ENCODE data around the gene TVP23C. TPM values are rescaled to one million over a fixed set of nuclear protein-coding genes. Genes with fewer than 3 reads are reported as not detected.

Gene TVP23C
- total RNA-seq: 6.9 and 10.7 TPM in 2 replicates

GRCh38 chr17:15563375-15563857 is at the start of gene TVP23C:
Gene TVP23C (minus strand): TSS chr17:15563483. CDS start chr17:15563448, 35 bp downstream.

DNA sequence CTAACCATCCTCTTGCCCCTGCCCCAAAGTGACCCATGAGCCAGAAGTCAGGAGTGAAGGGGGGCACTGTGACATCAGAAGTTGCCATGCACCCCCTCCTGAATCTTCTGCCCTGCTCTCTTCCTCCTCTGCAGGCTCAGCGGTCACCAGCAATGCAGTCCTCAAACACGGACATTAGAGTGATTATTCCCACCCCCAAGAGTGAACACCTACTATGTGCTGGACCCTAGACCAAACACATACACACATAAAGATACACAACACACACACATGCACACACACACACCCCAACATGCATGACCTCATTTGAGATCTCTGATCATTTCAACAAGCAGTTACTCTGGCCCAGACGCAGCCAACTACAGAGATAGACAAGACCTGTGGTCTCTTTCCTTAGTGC is 95.7 kb downstream of the TVP23C start, which contains the start of gene CDRT4:
Gene CDRT4, minus strand, starts transcription at position 30 of the 400 bp plus-strand sequence. CDS start 27,383 bp downstream, outside the sequence.

Other genes starting within 250 kb of the TVP23C start
- gene TEKT3, start 221.9 kb downstream of the TVP23C start, total RNA-seq: 0.53 TPM in 1 of 2 replicates, not detected in the other
- gene CDRT4, start 95.9 kb downstream of the TVP23C start, total RNA-seq: 0.35 and 10.4 TPM in 2 replicates
- gene FBXW10B, start 56.2 kb upstream of the TVP23C start, total RNA-seq: not detected in 2 replicates
- 30.6 and 47.3 TPM in 2 replicates for gene TRIM16, start 120.8 kb upstream of the TVP23C start, total RNA-seq
- 10.8 and 28.3 TPM in 2 replicates for gene ZNF286A, start 136.3 kb upstream of the TVP23C start, total RNA-seq
- gene TBC1D26, start 168.8 kb upstream of the TVP23C start, total RNA-seq: not detected in 2 replicates